NCI-H1048 (cell line): Measurements from ENCODE around the gene CTXN1.

Experiments used
- DNase-seq: peaks from one replicate; lab custom pipeline; 2025; lab: John Stamatoyannopoulos, UW

Gene CTXN1

GRCh38 chr19:7914099-7914498 lies 11.8 kb downstream of the CTXN1 start:
- DNase-seq: no peak

DNA sequence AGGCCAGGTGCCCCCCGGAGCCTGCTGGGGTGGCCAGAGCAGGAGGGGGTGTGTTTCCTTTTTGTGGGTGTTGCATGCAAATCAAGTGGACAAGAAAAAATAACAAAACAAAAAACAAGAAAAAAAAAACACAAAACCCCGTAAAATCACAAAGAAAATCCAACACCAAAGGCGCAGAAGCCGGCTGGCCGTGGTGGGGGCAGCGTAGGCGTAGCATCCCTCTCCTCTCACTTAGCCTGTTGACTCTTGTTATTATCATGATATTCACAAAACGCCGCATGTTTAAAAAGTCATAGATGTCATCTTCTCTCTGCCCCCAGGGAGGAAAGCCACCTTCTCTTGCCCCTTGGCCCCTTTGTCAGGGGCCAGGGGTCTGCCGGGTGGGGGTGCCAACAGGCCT lies 12.3 kb downstream of the CTXN1 start:
- DNase-seq: no peak

DNA sequence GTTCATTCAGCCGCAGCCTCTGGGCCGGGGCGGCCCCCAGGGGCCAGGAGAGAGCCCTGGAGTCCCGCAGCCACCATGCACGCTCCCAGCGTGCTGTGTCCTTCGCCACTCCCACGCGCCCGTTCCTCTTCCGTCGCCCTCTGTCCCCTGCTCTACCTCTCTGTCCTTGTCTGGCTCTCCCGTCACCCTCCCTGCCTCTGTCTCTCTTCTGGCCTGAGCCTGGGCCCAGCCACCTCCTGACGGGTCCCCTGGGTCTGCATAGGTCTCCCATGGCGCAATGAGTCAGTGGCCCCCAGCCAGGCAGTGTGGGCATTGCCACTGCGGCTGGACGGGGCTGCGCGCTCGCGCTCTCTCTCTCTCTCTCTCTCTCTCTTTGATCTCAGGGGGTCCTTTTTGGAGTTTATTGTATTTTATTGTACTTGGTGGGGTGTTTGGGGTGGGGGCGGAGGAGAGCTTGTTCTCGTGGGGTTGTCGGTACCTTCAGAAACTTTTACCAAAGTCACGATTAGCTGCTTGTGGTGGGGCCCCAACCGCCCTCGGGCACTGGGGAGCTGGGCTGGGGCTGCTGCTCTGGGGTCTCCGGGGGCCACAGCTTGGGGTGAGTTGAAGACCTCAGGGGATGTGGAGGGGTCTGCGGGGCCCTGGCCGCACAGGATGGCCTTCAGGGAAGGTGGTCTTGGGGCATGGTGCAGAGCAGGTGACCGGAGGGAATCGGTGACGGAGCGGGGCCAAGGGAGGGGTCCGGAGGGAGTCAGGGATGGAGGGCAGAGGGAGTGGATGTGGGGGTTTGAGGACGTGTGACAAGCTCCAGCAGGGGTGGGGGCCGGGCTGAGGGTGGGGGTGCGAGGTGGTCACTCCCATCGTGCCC lies 13.0 kb downstream of the CTXN1 start:
- no peak for DNase-seq

DNA sequence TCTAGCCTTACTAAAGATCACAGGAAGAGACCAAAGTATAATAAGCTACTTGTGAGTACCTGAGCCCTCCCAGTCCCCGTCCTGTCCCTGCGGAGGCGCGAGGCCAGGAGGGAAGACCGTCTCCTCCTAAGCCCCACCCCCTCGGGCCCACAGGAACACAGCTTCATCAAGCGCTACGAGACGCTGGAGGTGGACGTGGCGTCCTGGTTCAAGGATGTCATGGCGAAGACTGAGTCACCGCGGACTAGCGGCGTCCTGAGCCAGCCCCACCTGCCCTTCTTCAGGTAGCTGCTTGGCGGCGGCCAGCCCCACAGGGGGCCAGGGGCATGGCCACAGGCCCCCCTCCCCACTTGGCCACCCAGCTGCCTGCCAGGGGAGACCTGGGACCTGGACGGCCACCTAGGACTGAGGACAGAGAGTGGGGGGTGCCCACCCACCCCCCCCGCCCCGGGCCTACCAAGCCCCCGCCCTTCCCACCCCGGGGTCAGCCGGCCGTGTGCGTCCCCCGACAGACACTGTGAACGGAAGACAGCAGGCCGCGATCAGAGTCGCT lies 13.7 kb downstream of the CTXN1 start:
- no peak for DNase-seq

DNA sequence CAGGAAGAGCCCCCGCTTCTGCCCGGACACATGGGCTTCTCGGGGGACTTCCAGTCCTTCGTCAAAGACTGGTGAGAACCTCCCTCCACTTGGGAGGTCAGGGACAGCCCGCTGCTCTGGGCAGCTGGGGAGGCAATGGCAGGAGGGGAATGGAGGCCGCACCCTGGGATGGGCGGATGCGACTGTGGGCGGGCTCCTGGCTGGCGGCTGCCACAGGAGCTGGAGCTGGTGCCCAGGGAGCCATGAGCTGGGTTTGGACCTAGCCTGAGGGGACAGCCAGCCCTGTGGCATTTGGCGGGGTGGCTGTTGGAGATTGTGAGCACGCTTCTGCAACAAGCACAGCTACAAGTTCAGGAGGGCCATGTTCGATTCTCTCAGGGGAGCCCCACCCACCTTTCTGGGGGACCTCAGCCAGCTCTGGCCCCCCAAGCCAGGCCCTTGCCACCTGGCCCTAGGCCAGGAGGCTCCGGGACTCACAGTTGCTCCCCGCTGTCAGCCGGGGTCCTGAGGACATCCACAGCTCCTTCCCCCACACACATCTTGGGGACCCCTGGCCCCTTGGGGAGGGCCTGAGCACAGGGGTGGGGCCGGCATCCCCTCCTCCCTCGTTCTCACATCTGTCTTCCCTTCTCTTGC lies 14.3 kb downstream of the CTXN1 start:
- DNase-seq: no peak

DNA sequence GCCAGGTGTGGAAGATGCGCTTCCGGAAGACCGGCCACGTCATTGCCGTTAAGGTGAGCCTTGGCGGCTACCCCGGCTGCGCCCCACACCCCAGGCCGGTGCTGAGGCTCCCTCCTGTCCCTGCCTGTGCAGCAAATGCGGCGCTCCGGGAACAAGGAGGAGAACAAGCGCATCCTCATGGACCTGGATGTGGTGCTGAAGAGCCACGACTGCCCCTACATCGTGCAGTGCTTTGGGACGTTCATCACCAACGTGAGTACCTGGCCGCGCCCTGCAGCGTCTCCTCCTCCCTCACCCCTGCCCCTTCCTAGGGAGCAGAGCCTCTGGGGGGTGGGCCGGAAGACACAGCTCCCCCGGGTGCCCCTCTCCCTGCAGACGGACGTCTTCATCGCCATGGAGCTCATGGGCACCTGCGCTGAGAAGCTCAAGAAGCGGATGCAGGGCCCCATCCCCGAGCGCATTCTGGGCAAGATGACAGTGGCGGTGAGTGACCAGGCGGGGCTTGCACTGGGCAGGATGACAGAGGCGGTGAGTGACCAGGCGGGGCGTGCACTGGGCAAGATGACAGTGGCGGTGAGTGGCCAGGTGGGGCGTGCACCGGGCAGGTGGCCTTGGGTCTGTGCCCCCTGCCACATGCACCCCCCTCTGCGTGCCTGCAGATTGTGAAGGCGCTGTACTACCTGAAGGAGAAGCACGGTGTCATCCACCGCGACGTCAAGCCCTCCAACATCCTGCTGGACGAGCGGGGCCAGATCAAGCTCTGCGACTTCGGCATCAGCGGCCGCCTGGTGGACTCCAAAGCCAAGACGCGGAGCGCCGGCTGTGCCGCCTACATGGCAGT lies 15.4 kb downstream of the CTXN1 start:
- DNase-seq: no peak

GRCh38 chr19:7909471-7910067 lies 16.4 kb downstream of the CTXN1 start:
- no peak for DNase-seq

DNA sequence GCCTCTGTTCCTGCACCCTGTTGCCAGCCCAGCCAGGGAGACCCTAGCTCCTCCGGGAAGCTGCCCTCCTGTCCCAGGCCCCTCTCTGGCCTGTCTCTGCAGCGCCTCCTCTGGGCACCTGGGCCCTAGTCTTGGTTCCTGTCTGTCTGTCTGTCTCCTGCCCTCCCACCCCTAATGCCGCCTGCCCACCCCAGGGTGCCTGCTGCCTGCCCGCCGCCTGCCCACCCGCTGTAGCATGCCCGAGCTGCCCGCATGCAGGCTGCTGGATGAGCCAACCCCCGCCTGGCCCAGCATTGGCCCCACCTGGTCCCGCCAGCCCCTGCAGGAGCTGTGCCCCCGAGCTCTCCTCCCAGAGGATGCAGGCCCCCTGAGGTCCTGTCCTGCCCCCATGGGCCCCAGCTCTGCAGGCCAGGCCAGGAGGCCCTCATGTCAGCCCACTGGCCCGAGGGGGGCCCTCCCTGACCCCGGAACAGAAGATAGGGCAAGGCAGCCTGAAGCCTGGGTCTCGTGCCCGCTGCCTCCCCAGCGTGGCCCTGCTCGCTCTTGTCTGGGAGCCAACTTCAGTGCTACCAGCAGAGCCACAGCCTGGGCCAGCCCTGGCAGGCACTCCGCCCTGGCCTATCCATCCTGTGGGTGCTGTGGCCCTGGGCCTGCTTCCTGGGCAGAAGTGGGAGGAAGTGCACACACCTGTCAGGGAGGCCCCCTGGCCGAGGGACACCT lies 17.0 kb downstream of the CTXN1 start:
- DNase-seq: no peak

DNA sequence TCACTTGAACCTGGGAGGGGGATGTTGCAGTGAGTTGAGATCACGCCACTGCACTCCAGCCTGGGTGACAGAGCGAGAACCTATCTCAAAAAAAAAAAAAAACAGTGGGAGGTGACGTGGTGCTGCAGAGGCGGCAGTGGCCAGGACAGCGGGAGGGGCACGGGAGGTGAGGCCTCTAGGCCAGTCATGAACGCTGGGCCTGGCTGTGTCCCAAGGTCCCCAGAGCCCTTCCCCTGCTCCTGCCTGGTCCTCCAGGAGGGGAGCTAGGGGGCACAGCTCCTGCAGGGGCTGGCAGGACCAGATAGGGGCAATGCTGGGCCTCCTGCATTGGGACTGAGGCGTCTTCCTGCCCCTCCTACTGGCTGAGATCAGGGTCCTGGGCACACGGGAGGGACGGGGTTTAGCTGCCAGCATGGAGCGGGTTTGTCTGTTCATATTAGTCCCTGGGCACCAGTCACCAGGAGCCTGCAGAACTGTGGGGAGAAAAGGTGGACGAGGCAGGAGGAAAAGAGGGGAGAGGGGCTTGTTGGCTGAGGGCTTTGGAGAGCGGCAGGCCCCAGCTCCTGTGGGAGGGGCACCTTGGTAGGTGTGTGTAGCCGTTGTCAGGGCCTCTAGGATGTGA lies 17.7 kb downstream of the CTXN1 start:
- no peak for DNase-seq

GRCh38 chr19:7907544-7907943 lies 18.4 kb downstream of the CTXN1 start:
- DNase-seq: no peak

GRCh38 chr19:7907122-7907521 lies 18.8 kb downstream of the CTXN1 start:
- DNase-seq: no peak

DNA sequence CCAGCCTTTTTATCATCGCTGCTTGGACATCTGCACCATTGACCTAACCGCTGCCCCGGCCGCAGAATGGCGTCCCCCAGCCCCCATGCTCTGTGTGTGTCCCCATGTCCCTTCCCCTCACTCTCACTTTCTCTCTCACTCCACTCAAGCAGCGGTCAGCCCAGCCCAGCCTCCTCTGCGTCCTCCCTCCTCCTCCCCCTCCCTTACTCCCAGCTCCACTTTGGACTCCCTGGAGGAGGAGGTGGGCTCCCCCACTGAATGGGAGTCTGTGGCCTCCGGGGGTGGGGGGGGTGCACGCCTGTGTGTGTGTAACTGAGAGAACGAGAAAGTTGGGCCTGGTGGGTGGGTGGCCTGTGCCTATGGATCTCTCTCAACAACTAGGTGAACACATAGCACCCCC lies 20.1 kb downstream of the CTXN1 start:
- DNase-seq: no peak

DNA sequence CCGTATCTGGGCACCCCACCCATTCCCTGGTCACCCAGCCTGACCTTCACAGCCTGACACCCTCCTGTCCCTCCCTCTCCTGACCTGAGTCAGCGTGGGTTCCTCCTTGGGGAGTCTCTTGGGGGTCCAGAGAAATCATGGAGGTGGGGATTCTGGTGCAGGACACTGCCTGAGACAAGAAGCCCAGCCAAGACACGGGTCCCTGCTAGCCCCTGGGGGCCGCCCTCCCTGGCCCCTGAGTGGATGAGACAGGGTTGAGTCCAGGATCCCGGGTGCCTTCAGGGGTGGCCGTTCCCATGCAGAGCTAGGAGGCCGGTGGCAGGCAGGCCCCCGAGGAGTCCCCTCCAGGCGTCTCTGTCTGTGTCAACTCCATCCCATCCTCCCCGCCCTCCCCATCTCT lies 20.7 kb downstream of the CTXN1 start:
- no peak for DNase-seq

DNA sequence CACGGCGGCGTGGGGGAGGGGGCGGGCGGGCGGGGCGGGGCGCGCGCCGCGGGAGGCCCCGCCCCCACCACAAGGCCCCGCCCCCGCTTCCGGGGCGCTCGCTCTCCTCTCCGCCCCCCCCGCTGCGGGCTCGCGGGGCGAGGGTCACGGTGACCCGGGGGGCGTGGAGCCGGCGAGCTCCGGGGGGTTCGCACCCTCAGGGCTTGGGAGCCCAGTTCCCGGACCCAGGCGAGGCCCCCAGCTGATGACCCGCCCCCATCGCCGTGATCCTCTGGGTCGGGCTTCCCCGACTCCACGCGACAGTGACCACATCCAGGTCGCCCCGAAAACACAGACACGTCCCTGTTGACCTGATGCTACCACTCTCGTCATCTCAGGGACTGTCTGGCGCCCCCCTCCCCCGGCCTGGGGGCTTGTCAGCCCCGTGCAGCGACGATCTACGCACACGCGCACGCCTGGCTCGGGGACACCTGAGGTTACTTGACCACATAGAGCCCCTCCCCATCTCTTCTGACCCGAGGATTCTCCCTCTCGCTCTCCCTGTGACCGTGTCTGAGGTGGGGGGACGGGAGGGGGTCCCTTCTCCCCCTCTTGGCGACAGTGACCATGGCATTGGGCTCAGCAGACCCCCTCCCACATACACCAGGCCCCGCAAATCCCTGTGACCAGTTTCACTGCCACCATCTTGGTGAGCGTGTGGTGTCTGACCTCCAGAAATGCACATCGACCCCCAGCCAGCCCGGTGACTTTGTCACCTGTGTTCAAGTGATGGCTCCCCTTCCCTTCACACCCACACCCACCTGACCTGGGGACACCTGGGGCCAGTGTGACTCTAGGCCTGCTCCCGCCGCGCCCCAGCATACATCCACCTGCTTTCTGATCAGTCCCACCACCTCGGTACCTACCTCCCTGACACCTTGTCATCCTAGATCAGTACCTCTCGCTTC lies 21.6 kb downstream of the CTXN1 start:
- no peak for DNase-seq

DNA sequence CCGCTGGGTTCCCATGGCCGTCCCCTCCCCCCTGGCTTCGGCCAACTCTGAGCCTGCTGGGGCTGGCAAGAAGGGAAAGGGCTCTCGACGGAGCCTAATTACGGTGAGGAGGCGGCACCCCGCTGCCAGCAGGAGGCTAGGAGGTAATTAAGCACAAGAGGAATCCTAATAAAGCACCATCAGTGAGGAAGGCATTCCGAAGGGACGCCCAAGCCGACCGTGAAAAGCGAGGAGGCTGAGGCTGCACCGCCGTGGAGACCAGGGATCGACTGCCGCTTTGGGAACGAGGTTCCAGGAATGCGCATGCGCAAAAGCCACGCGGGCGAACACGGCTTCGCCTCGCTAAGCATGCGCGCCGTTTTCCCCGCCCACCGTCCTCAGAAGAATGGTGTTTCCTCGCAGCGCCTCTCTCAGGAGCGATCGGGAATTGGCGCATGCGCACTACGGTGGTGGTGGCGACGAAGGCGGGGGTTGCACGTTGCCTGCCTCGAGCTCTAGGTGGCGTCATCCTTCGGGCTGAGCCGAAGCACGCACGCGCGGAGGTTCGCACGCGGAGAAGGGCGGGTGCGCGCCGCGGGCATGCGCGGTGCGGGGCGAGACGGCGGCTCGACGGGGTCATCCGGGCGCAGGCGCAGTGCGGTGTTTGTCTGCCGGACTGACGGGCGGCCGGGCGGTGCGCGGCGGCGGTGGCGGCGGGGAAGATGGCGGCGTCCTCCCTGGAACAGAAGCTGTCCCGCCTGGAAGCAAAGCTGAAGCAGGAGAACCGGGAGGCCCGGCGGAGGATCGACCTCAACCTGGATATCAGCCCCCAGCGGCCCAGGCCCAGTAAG lies 22.5 kb downstream of the CTXN1 start, which contains the start of gene MAP2K7:
Gene MAP2K7, plus strand, starts transcription at position 634 of the 830 bp plus-strand sequence. Its CDS starts 68 bp downstream, at position 702.
- DNase-seq: peak; percentile 98

DNA sequence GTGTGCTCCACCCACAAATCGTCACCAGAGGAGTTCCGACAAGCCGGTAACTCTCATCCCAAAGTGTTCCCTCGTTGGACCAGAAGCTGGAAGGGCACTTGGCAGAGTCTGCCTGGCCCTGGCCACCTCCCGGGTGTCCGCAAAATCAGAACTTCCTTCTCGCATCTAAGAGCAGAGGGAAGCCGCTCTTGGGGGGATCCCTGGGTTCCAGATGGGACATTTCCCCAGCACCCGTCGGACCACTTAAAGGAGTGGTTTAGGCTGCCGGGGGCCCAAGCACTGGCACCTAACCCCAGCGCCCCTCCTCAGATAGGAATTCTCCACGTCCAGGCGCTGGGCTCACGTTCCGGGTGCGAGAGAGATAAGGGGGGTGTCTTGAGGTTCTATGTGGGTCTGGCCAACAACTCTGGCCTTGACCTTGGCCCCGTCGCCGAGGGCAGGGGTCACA lies 23.1 kb downstream of the CTXN1 start:
- no peak for DNase-seq

GRCh38 chr19:7901337-7901736 lies 24.6 kb downstream of the CTXN1 start:
- DNase-seq: no peak

GRCh38 chr19:7900931-7901330 lies 25.0 kb downstream of the CTXN1 start:
- no peak for DNase-seq
